Measurements from ENCODE around the gene PRDM16. TPM values are rescaled to one million over a fixed set of nuclear protein-coding genes. Genes with fewer than 3 reads are reported as not detected.

The PRDM16 gene
- total RNA-seq, 4 donors from 2014 or later = 15.7 to 54.3 (median 27.6) TPM

DNA sequence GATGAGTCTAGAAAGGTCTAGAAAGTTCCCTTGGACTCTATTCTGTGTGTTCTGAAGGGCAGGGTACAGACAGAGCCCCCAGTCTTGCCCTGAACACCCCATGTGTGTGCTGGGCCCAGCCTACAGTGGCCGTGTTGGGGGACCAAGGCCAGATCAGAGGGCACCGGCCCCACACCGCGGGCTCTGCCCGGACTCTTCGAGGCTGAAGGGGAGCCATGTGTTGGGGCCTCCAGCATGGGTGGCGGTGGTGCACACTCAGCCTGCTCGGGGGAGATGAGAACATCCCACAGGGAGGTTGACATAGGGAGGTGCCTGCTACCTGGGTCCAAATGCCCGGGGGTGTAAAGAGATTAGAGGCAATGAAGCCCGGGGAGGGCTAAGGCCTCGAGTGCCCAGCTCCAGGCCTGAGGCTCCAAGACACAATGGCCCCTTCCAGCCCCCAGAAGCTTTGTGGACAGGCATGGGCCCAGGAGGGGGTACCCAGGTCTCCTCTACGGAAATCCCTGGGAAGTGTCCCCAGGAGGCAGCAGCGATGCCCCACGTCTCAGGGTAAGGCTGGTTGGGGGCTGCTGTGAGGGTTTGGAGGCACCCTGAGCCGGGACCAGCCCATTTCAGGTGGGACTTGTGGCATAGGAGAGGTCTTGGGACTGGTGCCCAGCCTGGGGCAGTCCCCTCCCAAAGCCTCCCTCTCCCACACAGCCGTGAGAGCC lies 397.5 kb downstream of the PRDM16 start:
- H3K36me3 ChIP-seq = peaks cover 0 to 7% of the 10 kb centered on the region in 2 donors
- intact Hi-C loops (cut with DNase I) = no loop called here
- H3K27ac ChIP-seq = no peak overlapping the region
- no peaks in the 10 kb centered on the region for H3K9me3 ChIP-seq
- no peaks in the 10 kb centered on the region for H3K4me1 ChIP-seq
- TF ChIP-seq POLR2A (IDR thresholded peaks at IDR 0.05) (no peak), CTCF (IDR thresholded peaks at IDR 0.05) (no peak)
- H3K4me3 ChIP-seq (replicated peaks in 1 of 3) = no peak overlapping the region
- DNase-seq = no peak
- 92 to 96% methylated on average over 5 to 14 of the region's 16 CpGs for WGBS, 2 donors
- H3K27me3 ChIP-seq = no peaks in the 10 kb centered on the region

GRCh38 chr1:3467096-3468036 lies 398.4 kb downstream of the PRDM16 start:
- H3K9me3 ChIP-seq = no peaks in the 10 kb centered on the region
- H3K27me3 ChIP-seq = no peaks in the 10 kb centered on the region
- intact Hi-C loops (cut with DNase I) = no loop called here
- H3K4me3 ChIP-seq (replicated peaks in 1 of 3) = no peak overlapping the region
- no peaks in the 10 kb centered on the region for H3K4me1 ChIP-seq
- DNase-seq = peak in 1 of 2 donors; percentile 0
- H3K36me3 ChIP-seq = peaks cover 0 to 7% of the 10 kb centered on the region in 2 donors
- TF ChIP-seq POLR2A (IDR thresholded peaks at IDR 0.05) (no peak), CTCF (IDR thresholded peaks at IDR 0.05) (no peak)
- no peak overlapping the region for H3K27ac ChIP-seq
- 89 to 92% methylated on average over 7 to 22 of the region's 35 CpGs for WGBS, 2 donors

DNA sequence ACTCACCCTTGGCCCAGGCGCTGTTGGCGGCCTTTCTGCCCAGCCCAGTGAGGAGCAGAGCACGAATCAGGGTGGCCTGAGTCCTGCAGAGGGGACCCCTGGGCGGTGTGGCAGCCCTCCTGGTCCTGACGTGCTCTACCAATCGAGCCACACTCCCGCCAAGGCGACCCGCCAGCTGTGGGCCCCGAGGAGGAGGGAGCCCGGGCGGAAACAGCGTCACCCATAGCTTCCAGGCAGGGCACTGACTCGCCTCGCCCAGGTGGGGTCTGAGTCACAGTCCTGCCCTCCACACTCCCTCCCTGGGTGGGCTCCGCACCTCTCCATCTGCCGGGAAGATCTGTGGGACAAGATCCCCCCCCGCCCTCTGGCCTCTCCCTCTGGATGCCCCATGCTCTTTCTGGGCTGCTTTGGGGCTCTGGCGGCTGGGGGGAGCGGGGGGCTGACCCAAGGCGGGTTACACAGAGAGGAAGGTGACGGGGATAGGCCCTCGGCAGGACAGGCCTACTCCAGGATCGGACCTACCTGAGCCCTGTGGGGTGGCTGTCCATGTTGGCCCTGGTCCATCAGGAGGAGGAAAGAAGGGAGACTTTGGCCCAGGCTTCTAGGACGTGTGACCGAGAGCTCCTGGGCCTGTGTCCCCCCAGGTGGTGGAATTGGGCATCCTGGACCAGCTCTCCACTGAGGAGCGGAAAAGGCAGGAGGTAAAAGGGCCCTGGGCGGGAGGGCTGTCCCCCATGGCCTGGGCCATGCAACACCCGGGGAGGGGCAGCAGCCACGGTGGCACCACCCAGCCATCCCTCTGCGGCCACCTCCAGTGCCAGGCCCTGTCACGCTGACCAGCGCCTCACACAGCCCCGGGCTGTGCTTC lies 399.5 kb downstream of the PRDM16 start:
- Histone ChIP-seq H3K9me3 (no peaks in the 10 kb centered on the region), H3K36me3 (peaks cover 0 to 7% of the 10 kb centered on the region in 2 donors), H3K4me3 (replicated peaks in 1 of 3) (no peak overlapping the region), H3K27me3 (no peaks in the 10 kb centered on the region), H3K4me1 (no peaks in the 10 kb centered on the region), H3K27ac (no peak overlapping the region)
- DNase-seq = peak in 1 of 2 donors; percentile 0
- intact Hi-C loops (cut with DNase I) = no loop called here
- TF ChIP-seq CTCF (IDR thresholded peaks at IDR 0.05) = no peak
- no peak for TF ChIP-seq POLR2A (IDR thresholded peaks at IDR 0.05)
- WGBS, 2 donors = 90 to 94% methylated on average over 21 to 28 of the region's 34 CpGs

GRCh38 chr1:3469104-3469848 lies 400.3 kb downstream of the PRDM16 start:
- no peak for DNase-seq
- intact Hi-C loops (cut with DNase I) = no loop called here
- WGBS, 2 donors = 94 to 95% methylated on average over 28 to 31 of the region's 31 CpGs
- Histone ChIP-seq H3K4me3 (replicated peaks in 1 of 3) (no peak overlapping the region), H3K36me3 (peaks cover 0 to 7% of the 10 kb centered on the region in 2 donors), H3K9me3 (no peaks in the 10 kb centered on the region), H3K27me3 (no peaks in the 10 kb centered on the region), H3K4me1 (no peaks in the 10 kb centered on the region), H3K27ac (no peak overlapping the region)
- TF ChIP-seq CTCF (IDR thresholded peaks at IDR 0.05) (no peak), POLR2A (IDR thresholded peaks at IDR 0.05) (no peak)

All from thyroid gland (tissue), 4 donors.